ENCODE results near the gene PKP2. TPM values are rescaled to one million over a fixed set of nuclear protein-coding genes. Genes with fewer than 3 reads are reported as not detected.

Gene PKP2
- total and polyA plus RNA-seq, 2 of the 8 experiments (the other 6 are each of a cell fraction or from before 2014, with no cell fraction given): 9.6 to 44.8 TPM

- H2BK20ac ChIP-seq (ENCODE audit: low read length): no peak overlapping the region; the same call in 1 of the 2 replicates
- no peaks in the 10 kb centered on the region for H3K27me3 ChIP-seq (replicated peaks in 1 of 4; ENCODE audit: control insufficient read depth in 3 of 4, extremely low read depth in 1 of 4, insufficient read depth in 3 of 4, low read length in 3 of 4)
- H3K4me3 ChIP-seq (ENCODE audit: extremely low read depth in 1 of 4, insufficient read depth in 2 of 4, low read depth in 3 of 4, low read length in 4 of 4): no peak overlapping the region
- H3K9me3 ChIP-seq (ENCODE audit: insufficient read depth in 2 of 2, low read depth in 1 of 2, low read length in 1 of 2): no peaks in the 10 kb centered on the region
- H3K18ac ChIP-seq (ENCODE audit: extremely low read depth, low read length): no peak overlapping the region
- no peak overlapping the region for H2BK5ac ChIP-seq (ENCODE audit: low read depth, low read length)
- no peak overlapping the region for H3K4ac ChIP-seq (replicated peaks; ENCODE audit: insufficient read length, low read depth, low read length)
- H2BK120ac ChIP-seq (replicated peaks; ENCODE audit: low read depth, low read length): no peak overlapping the region
- H3K27ac ChIP-seq (ENCODE audit: low read depth, low read length): no peak overlapping the region
- H4K91ac ChIP-seq (replicated peaks; ENCODE audit: insufficient read length, low read length): no peak overlapping the region
- no peaks in the 10 kb centered on the region for H4K20me1 ChIP-seq (replicated peaks in 1 of 2; ENCODE audit: control insufficient read depth in 1 of 2, insufficient read depth in 2 of 2, low read length in 2 of 2)
- H3K9ac ChIP-seq (replicated peaks in 1 of 4; ENCODE audit: extremely low read depth in 1 of 4, low read depth in 3 of 4, low read length in 3 of 4): no peak overlapping the region
- WGBS, 2 experiments (ENCODE audit: extremely low coverage in 1 of 2, insufficient coverage in 1 of 2, insufficient read length in 1 of 2, insufficient replicate concordance in 2 of 2, low coverage in 1 of 2, low lambda C conversion rate in 2 of 2, missing lambda C conversion rate in 1 of 2): 76% methylated on average over 1 of the region's 1 CpG; no CpG with 5 or more reads in 1 of the 2 experiments
- H3K14ac ChIP-seq (ENCODE audit: insufficient read length): no peak overlapping the region
- no peaks in the 10 kb centered on the region for H3K79me2 ChIP-seq (ENCODE audit: control insufficient read depth in 1 of 2, insufficient read depth in 2 of 2, low read length in 2 of 2)
- H3K56ac ChIP-seq (replicated peaks; ENCODE audit: insufficient read length, low read depth, low read length): no peak overlapping the region
- H3K23me2 ChIP-seq (ENCODE audit: low read depth, low read length): no peaks in the 10 kb centered on the region; the same call in 1 of the 2 replicates
- no peak overlapping the region for H3K23ac ChIP-seq (ENCODE audit: insufficient read length)
- H3K4me1 ChIP-seq (replicated peaks in 1 of 4; ENCODE audit: control insufficient read depth in 3 of 4, insufficient read depth in 4 of 4, low read length in 3 of 4): no peaks in the 10 kb centered on the region
- no peak for FAIRE-seq
- H4K5ac ChIP-seq (ENCODE audit: insufficient read length, low read depth, low read length): no peak overlapping the region
- no peak overlapping the region for H2BK12ac ChIP-seq (ENCODE audit: low read depth, low read length)
- H3K36me3 ChIP-seq (ENCODE audit: control insufficient read depth in 2 of 4, insufficient read depth in 4 of 4, low read length in 3 of 4): no peaks in the 10 kb centered on the region
- no peak overlapping the region for H3K4me2 ChIP-seq (ENCODE audit: insufficient read depth in 1 of 2, low read depth in 2 of 2, low read length in 2 of 2)
- POLR2A ChIA-PET (ENCODE audit: partially characterized antibody): no interaction called here
- H2AK5ac ChIP-seq (ENCODE audit: low read depth, low read length): no peak overlapping the region
- no peak overlapping the region for H2AFZ ChIP-seq (ENCODE audit: low read length)
- no peak overlapping the region for H4K8ac ChIP-seq (ENCODE audit: extremely low read depth, insufficient read depth, low read length)
- CTCF ChIA-PET (ENCODE audit: partially characterized antibody): interaction anchor here (0.7 to 0.9 kb wide), 2 partner anchors 39 to 148 kb away, joined by 3 read pairs; partner anchors contain the start of gene YARS2
- H3K79me1 ChIP-seq (ENCODE audit: low read depth, low read length): no peaks in the 10 kb centered on the region
- no peak for DNase-seq (ENCODE audit: low read depth in 1 of 2, low spot score in 2 of 2)
- no peak overlapping the region for H2BK15ac ChIP-seq (ENCODE audit: low read length)
- TF ChIP-seq SIN3A (conservative IDR thresholded peaks at IDR 0.05 in 1 of 2, IDR thresholded peaks at IDR 0.05 in 1 of 2; ENCODE audit: low read depth in 1 of 2, low read length in 2 of 2) (no peak), SIRT6 (IDR thresholded peaks at IDR 0.05; ENCODE audit: low read length) (no peak), NANOG (IDR thresholded peaks at IDR 0.05; ENCODE audit: insufficient read depth, low read depth, low read length, poor library complexity, severe bottlenecking) (no peak), MAX (IDR thresholded peaks at IDR 0.05) (no peak), MAFK (IDR thresholded peaks at IDR 0.05; ENCODE audit: low read depth, low read length) (no peak), SAP30 (IDR thresholded peaks at IDR 0.05; ENCODE audit: insufficient read depth, insufficient replicate concordance, low read length) (no peak), PHF8 (conservative IDR thresholded peaks at IDR 0.05; ENCODE audit: low read depth, low read length) (no peak), CBX8 (IDR thresholded peaks at IDR 0.05; ENCODE audit: borderline replicate concordance, low read depth, low read length) (no peak), TAF7 (optimal IDR thresholded peaks at IDR 0.05; ENCODE audit: borderline replicate concordance, low read depth, low read length) (no peak), FOSL1 (IDR thresholded peaks at IDR 0.05; ENCODE audit: insufficient read depth, low read depth, low read length) (no peak), TBP (IDR thresholded peaks at IDR 0.05; ENCODE audit: low read depth, low read length) (no peak), E2F6 (IDR thresholded peaks at IDR 0.05) (no peak), RFX5 (IDR thresholded peaks at IDR 0.05; ENCODE audit: borderline replicate concordance, low read depth, low read length) (no peak)
These were observed 7.2 kb upstream of the PKP2 start for GRCh38 chr12:32903763-32904162.
